WTC11 (cell line): Measurements from ENCODE around the gene APOBEC3F. TPM values are rescaled to one million over a fixed set of nuclear protein-coding genes. Genes with fewer than 3 reads are reported as not detected.
A peak's percentile ranks its signal among the peaks of the same experiment; 100 is the strongest.

Source experiments
- ATAC-seq: fragments of 200-7000 bp; cut with Tn5 transposase; 2 replicates; pipeline ENCODE4 v1.10.0; 2021; ENCODE audit warnings: mild to moderate bottlenecking, moderate library complexity
- CTCF ChIA-PET: fragments of 300-600 bp; sonication (Branson Sonifier 250); formaldehyde crosslinking; loops from one replicate; lab custom pipeline; 2021; ENCODE audit warnings: antibody characterized with exemption; lab: Charles Lee
- POLR2A ChIA-PET: fragments of 350-600 bp; sonication (Branson Sonifier 250); formaldehyde crosslinking; loops from one replicate; lab custom pipeline; 2021; ENCODE audit warnings: antibody characterized with exemption; lab: Charles Lee
- DNase-seq: peaks from one replicate; pipeline ENCODE4 v3.0.0; 2021; ENCODE audit warnings: low spot score
- H3K27ac Mint-ChIP-seq: 2 replicates; pipeline ENCODE4 v1.8.0; 2021; ENCODE audit warnings: mixed read lengths
- H3K27me3 Mint-ChIP-seq: 2 replicates; pipeline ENCODE4 v1.8.0; 2021; ENCODE audit warnings: low read depth, mild to moderate bottlenecking, moderate library complexity, mixed read lengths
- H3K36me3 Mint-ChIP-seq: 2 replicates; pipeline ENCODE4 v1.8.0; 2021; ENCODE audit warnings: mixed read lengths
- H3K4me1 Mint-ChIP-seq: 2 replicates; pipeline ENCODE4 v1.8.0; 2022; ENCODE audit warnings: mixed read lengths
- H3K4me3 Mint-ChIP-seq: 2 replicates; pipeline ENCODE4 v1.8.0; 2021; ENCODE audit warnings: mild to moderate bottlenecking, moderate library complexity, mixed read lengths
- H3K9me3 Mint-ChIP-seq: 2 replicates; pipeline ENCODE4 v1.8.0; 2021; ENCODE audit warnings: mixed read lengths
- ATF3 ChIP-seq: sonication (generic); formaldehyde crosslinking; conservative IDR thresholded peaks from 2 replicates; pipeline ENCODE4 v1.8.1; 2022; ENCODE audit warnings: mild to moderate bottlenecking, missing genetic modification reagents
- CDX4 ChIP-seq: fragments of 250-450 bp; sonication (Bioruptor Pico); IDR thresholded peaks from 2 replicates; pipeline ENCODE4 v1.9.0; 2021; ENCODE audit warnings: moderate library complexity, mild to moderate bottlenecking, inconsistent platforms, borderline replicate concordance
- CREM ChIP-seq: sonication (generic); formaldehyde crosslinking; IDR thresholded peaks from 2 replicates; pipeline ENCODE4 v1.8.1; 2022; ENCODE audit warnings: mild to moderate bottlenecking, missing genetic modification reagents, moderate library complexity
- ETV6 ChIP-seq: sonication (generic); formaldehyde crosslinking; IDR thresholded peaks from 2 replicates; pipeline ENCODE4 v1.8.1; 2022; ENCODE audit warnings: mild to moderate bottlenecking, missing genetic modification reagents
- FOXP4 ChIP-seq: sonication (generic); formaldehyde crosslinking; IDR thresholded peaks from 2 replicates; pipeline ENCODE4 v1.8.0; 2022; ENCODE audit warnings: mild to moderate bottlenecking, missing genetic modification reagents
- GRHL2 ChIP-seq: fragments of 250-450 bp; sonication (Bioruptor Pico); IDR thresholded peaks from 2 replicates; pipeline ENCODE4 v1.8.0; 2022; ENCODE audit warnings: mild to moderate bottlenecking, moderate library complexity; ENCODE audit not compliant: insufficient replicate concordance, severe bottlenecking
- GTF2I ChIP-seq: fragments of 250-450 bp; sonication (Bioruptor Pico); conservative IDR thresholded peaks from 2 replicates; pipeline ENCODE4 v1.4.0; 2021; ENCODE audit warnings: mild to moderate bottlenecking
- HMGXB4 ChIP-seq: sonication (generic); formaldehyde crosslinking; IDR thresholded peaks from 2 replicates; pipeline ENCODE4 v1.8.1; 2023; ENCODE audit warnings: mild to moderate bottlenecking, moderate library complexity, missing genetic modification reagents
- IRF2 ChIP-seq: sonication (generic); formaldehyde crosslinking; IDR thresholded peaks from 2 replicates; pipeline ENCODE4 v1.8.0; 2022; ENCODE audit warnings: low read depth, missing genetic modification reagents, borderline replicate concordance
- JAZF1 ChIP-seq: fragments of 250-450 bp; sonication (Bioruptor Pico); IDR thresholded peaks from 2 replicates; pipeline ENCODE4 v1.9.0; 2021; ENCODE audit warnings: moderate library complexity, mild to moderate bottlenecking, inconsistent platforms
- KAT7 ChIP-seq: sonication (generic); formaldehyde crosslinking; IDR thresholded peaks from 2 replicates; pipeline ENCODE4 v1.8.1; 2023; ENCODE audit warnings: missing genetic modification reagents, mild to moderate bottlenecking, borderline replicate concordance
- MAX ChIP-seq: sonication (generic); formaldehyde crosslinking; IDR thresholded peaks from 2 replicates; pipeline ENCODE4 v1.8.0; 2022; ENCODE audit warnings: mild to moderate bottlenecking, missing genetic modification reagents
- MLX ChIP-seq: sonication (generic); formaldehyde crosslinking; IDR thresholded peaks from 2 replicates; pipeline ENCODE4 v1.8.1; 2023; ENCODE audit warnings: mild to moderate bottlenecking, missing genetic modification reagents, moderate library complexity
- NFE2L1 ChIP-seq: sonication (generic); formaldehyde crosslinking; IDR thresholded peaks from 2 replicates; pipeline ENCODE4 v1.8.1; 2023; ENCODE audit warnings: missing genetic modification reagents
- NFYB ChIP-seq: sonication (generic); formaldehyde crosslinking; conservative IDR thresholded peaks from 2 replicates; pipeline ENCODE4 v1.8.0; 2022; ENCODE audit warnings: low read depth, missing genetic modification reagents
- PREB ChIP-seq: sonication (generic); formaldehyde crosslinking; IDR thresholded peaks from 2 replicates; pipeline ENCODE4 v1.8.1; 2022; ENCODE audit warnings: mild to moderate bottlenecking, missing genetic modification reagents, moderate library complexity, borderline replicate concordance
- RELA ChIP-seq: sonication (generic); formaldehyde crosslinking; IDR thresholded peaks from 2 replicates; pipeline ENCODE4 v1.8.1; 2022; ENCODE audit warnings: missing genetic modification reagents, mild to moderate bottlenecking, borderline replicate concordance
- STAT6 ChIP-seq: sonication (generic); formaldehyde crosslinking; conservative IDR thresholded peaks from 2 replicates; pipeline ENCODE4 v1.8.1; 2023; ENCODE audit warnings: mild to moderate bottlenecking, low read depth, missing genetic modification reagents, moderate library complexity
- TEAD4 ChIP-seq: sonication (generic); formaldehyde crosslinking; IDR thresholded peaks from 2 replicates; pipeline ENCODE4 v1.8.0; 2022; ENCODE audit warnings: mild to moderate bottlenecking, missing genetic modification reagents
- ZNF317 ChIP-seq: sonication (generic); formaldehyde crosslinking; IDR thresholded peaks from 2 replicates; pipeline ENCODE4 v1.8.1; 2023; ENCODE audit warnings: low read depth, mild to moderate bottlenecking, moderate library complexity, missing genetic modification reagents, borderline replicate concordance
- total RNA-seq: library from RNA; stranded (reverse); gene quantifications from 3 replicates; pipeline ENCODE4 v1.2.3, GENCODE V29; 2021

The APOBEC3F gene
- total RNA-seq, 1 experiment from 2014 or later, result 8.7 TPM

GRCh38 chr22:39030705-39031104, 10.0 kb upstream of the APOBEC3F start:
- ChIA-PET CTCF (interaction anchor here (0.7 to 1.3 kb wide), 3 partner anchors 10 to 262 kb away, joined by 3 to 6 read pairs (median 6); partner anchors contain the start of gene APOBEC3D), POLR2A (interaction anchor here (0.5 kb wide), 1 partner anchor 23 kb away, joined by 3 read pairs; no protein-coding TSS in a partner anchor)
- Mint-ChIP-seq H3K4me1 (peaks cover 61% of the 10 kb centered on the region), H3K9me3 (no peaks in the 10 kb centered on the region), H3K27me3 (no peaks in the 10 kb centered on the region), H3K36me3 (peaks cover 8% of the 10 kb centered on the region; the same call in 1 of the 2 replicates), H3K4me3 (peak overlapping the region; percentile 38; the same call in 1 of the 2 replicates), H3K27ac (peak overlapping the region; percentile 94; the same call in 1 of the 2 replicates)
- ATAC-seq (no peak), DNase-seq (no peak)
- TF ChIP-seq MLX (CRISPR knock-in tag), result no peak
- no peak for TF ChIP-seq HMGXB4 (CRISPR knock-in tag)
- no peak for TF ChIP-seq ATF3 (CRISPR knock-in tag)
- TF ChIP-seq IRF2 (CRISPR knock-in tag), result no peak
- no peak for TF ChIP-seq RELA (CRISPR knock-in tag)
- no peak for TF ChIP-seq PREB
- no peak for TF ChIP-seq CREM (CRISPR knock-in tag)
- no peak for TF ChIP-seq STAT6 (CRISPR knock-in tag)
- no peak for TF ChIP-seq NFE2L1 (CRISPR knock-in tag)
- no peak for TF ChIP-seq NFYB (CRISPR knock-in tag)
- TF ChIP-seq GRHL2 (CRISPR knock-in tag), result no peak
- TF ChIP-seq KAT7 (CRISPR knock-in tag), result no peak
- no peak for TF ChIP-seq TEAD4 (CRISPR knock-in tag)
- no peak for TF ChIP-seq ZNF317 (CRISPR knock-in tag)
- TF ChIP-seq FOXP4 (CRISPR knock-in tag), result no peak
- no peak for TF ChIP-seq JAZF1 (CRISPR knock-in tag)
- TF ChIP-seq CDX4 (CRISPR knock-in tag), result no peak
- no peak for TF ChIP-seq MAX (CRISPR knock-in tag)
- TF ChIP-seq ETV6 (CRISPR knock-in tag), result no peak
- TF ChIP-seq GTF2I, result no peak
